COLO668 (cell line): ENCODE data around the gene RBBP5.

Experiments
- DNase-seq: peaks from one replicate; lab custom pipeline; 2025; ENCODE audit not compliant: unreplicated experiment; lab: John Stamatoyannopoulos, UW

RBBP5 gene

GRCh38 chr1:205074513-205074912, 47.3 kb downstream of the RBBP5 start:
- no peak for DNase-seq

DNA sequence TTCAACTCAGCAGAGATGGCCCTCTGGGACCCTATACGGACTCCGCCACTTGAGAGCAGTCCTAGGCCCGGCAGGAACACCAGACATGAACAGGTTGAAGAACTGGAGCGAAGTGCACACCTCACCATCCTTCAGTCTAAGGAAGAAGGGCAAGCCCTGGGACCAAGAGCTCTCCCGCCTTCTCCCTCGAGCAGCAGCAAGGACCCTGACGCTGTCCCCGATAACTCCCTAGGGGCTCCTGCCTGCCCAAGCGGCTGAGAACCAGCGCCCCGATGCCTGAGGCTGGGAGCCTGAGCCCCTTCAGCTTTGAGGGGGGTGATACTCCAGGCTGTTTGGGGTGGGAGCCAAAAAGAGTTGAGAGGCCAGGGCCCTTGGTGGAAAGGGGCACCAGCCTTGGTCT, 47.7 kb downstream of the RBBP5 start:
- no peak for DNase-seq

GRCh38 chr1:205073511-205073910, 48.3 kb downstream of the RBBP5 start:
- no peak for DNase-seq

DNA sequence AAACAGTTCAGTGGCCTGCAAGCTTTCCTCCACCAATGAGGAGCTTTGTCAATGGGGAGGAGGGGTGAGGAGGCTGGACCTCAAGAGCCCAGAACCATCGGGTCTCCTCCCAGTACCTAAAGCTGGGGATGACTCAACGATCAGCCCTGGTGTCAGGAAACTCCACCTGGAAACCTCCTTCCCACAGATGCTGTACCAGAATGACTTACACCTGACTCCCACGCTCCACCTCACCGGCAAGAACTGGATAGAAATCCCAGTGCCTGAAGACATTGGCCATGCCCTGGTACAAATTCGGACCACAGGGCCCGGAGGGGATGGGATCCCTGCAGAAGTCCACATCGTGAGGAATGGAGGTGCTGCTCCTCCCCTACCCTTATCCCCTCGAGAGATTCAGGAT, 48.9 kb downstream of the RBBP5 start:
- no peak for DNase-seq

DNA sequence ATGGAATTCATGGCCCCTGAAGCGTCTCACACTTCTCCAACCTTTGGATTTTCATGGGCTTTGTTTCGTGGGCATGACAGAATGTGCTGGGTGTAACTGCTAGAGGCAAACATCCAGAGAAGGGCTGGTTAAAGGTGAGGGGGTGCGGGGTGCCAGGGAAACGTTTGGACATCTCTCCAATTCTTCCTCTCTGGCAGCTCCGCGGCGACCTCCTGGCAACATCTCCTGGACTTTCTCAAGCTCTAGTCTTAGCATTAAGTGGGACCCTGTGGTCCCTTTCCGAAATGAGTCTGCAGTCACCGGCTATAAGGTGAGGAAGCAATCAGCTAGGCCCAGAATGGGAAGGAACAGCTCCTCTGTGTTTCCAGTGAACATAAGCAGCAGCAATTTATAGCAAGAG, 49.5 kb downstream of the RBBP5 start:
- DNase-seq: no peak

- no peak for DNase-seq
Observed at GRCh38 chr1:205071801-205072200, 50.0 kb downstream of the RBBP5 start.

- no peak for DNase-seq
Observed at GRCh38 chr1:205071028-205071409, 50.8 kb downstream of the RBBP5 start.

DNA sequence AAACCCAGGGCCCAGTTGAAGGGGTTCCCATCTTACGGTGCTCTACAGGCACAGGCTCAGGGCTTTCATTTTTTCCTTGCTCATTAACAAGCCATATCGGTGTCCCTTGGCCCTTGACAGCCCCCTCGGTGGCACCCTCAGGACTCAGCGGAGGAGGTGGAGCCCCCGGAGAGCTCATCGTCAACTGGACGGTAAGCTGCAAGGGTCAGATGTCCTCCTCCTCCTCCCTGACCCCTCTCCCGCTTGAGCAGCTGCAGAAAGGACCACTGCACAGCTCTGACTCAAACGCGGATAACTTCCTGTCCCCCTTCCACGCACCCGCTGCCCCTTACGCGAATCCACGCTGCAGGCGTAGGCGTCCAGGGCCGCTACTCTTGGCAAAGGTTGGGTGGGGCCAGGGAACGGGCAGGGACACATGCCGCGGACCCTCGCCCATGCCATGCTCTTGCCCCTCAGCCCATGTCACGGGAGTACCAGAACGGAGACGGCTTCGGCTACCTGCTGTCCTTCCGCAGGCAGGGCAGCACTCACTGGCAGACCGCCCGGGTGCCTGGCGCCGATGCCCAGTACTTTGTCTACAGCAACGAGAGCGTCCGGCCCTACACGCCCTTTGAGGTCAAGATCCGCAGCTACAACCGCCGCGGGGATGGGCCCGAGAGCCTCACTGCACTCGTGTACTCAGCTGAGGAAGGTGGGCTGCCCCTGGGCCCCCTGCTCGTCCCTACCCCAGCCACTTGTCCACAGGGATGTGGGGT, 52.2 kb downstream of the RBBP5 start:
- no peak for DNase-seq

- DNase-seq: no peak
Observed at GRCh38 chr1:205068457-205069040, 53.2 kb downstream of the RBBP5 start.

DNA sequence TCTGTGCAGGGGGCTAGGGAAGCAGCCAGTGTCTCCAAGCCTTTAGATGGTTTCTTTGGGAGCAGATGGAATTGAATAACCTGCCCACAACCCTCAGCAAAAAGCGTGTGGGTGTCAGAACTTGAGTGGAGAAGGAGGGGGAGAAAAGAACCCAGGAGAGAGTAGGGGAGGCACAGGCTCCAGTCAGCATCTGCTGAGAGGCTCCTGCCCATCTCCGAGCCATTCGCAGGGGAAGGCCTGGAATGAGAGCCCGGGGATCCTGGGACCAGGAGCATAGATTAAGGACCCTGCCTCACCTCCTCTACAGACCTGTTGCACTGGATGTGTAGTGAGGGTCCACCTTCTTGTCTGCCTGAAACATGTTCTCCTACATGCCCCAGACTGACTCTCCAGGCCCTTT, 53.8 kb downstream of the RBBP5 start:
- DNase-seq: no peak

- no peak for DNase-seq
Observed at GRCh38 chr1:205067031-205067430, 54.7 kb downstream of the RBBP5 start.

GRCh38 chr1:205066141-205066818, 55.5 kb downstream of the RBBP5 start:
- DNase-seq: no peak

DNA sequence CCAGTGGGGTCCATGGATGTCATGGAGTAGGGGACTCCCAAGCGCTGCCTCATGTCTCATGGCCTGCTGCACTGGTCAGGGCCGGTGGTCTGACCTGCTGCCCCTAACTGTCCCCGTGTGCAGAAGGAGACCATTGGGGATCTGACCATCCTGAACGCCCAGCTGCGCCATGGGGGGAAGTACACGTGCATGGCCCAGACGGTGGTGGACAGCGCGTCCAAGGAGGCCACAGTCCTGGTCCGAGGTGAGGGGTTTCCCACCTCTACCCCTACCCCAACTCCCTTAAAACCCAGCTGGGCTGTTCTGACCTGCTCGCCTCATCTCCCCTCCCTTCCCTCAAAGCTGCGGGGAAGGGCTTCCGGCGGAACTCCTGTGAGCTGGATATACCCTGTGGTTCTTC, 56.1 kb downstream of the RBBP5 start:
- DNase-seq: no peak

GRCh38 chr1:205064741-205065316, 56.9 kb downstream of the RBBP5 start:
- no peak for DNase-seq

GRCh38 chr1:205064301-205064700, 57.5 kb downstream of the RBBP5 start:
- no peak for DNase-seq

GRCh38 chr1:205062895-205063294, 58.9 kb downstream of the RBBP5 start:
- no peak for DNase-seq

DNA sequence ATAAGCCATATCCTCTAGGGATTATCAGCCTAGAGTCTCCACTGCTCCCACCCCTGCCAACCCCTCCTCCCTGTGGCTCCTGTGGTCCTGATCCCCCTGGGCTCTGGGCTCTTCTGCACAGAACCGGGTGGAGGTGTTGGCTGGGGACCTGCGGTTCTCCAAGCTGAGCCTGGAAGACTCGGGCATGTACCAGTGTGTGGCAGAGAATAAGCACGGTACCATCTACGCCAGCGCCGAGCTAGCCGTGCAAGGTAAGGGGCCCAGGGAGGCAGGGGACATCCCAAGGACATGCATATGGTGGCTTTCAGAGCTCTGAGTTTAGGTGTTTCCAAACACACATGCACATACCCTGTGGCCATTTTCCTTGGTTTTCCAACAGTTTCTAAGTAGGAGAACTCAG, 59.5 kb downstream of the RBBP5 start:
- no peak for DNase-seq

DNA sequence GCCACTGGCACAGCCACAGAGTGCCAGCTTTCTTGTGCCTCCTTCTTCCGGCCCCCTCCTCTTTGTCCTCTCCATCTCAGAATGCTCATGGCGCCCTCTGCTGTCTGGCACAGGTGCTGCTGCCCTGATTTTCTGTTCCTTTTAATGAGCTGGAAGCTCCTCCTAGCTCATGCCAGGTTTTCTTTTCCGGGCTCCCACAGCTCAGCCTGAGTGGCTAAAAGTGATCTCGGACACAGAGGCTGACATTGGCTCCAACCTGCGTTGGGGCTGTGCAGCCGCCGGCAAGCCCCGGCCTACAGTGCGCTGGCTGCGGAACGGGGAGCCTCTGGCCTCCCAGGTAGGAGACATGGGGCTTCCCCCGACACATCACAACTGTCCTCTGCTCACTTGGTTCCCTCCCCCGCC, 60.1 kb downstream of the RBBP5 start:
- DNase-seq: peak; percentile 75

- DNase-seq: no peak
Observed at GRCh38 chr1:205061227-205061626, 60.6 kb downstream of the RBBP5 start.

DNA sequence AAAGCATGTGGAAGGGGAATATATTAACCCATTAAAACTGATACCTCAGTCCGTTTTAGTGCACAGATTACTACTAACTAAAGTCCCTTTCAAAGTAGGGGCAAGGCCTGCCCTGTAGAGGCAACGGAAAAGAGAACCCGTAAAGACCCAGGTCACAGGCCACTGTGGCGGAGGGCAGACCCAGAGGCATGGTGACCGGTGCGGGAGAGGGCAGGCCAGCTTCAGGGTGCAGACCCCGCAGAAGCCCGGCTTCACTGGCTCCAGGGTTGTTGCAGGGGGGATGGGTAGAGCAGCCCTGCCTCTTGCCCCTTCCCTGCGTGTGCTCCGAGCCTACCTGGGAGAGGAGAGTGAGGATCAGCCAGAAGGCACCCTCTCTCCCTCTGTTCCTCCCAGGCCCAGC, 61.0 kb downstream of the RBBP5 start:
- DNase-seq: no peak

- DNase-seq: no peak
Observed at GRCh38 chr1:205059660-205060059, 62.1 kb downstream of the RBBP5 start.

DNA sequence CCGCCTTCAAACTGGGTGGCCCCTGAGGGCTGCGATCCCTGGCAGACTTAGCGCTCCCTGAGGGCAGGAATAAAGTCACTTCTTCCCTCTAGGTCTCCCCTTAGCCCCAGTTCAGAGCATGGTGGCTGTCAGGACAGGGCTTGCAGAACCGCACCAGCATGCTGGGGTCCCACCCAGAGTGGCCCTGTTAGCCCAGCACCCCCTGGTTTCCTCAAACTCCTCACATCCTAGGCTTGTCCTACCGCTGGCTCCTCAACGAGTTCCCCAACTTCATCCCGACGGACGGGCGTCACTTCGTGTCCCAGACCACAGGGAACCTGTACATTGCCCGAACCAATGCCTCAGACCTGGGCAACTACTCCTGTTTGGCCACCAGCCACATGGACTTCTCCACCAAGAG, 62.9 kb downstream of the RBBP5 start:
- no peak for DNase-seq
